Measurements from ENCODE around the gene PRDM10.

DNA sequence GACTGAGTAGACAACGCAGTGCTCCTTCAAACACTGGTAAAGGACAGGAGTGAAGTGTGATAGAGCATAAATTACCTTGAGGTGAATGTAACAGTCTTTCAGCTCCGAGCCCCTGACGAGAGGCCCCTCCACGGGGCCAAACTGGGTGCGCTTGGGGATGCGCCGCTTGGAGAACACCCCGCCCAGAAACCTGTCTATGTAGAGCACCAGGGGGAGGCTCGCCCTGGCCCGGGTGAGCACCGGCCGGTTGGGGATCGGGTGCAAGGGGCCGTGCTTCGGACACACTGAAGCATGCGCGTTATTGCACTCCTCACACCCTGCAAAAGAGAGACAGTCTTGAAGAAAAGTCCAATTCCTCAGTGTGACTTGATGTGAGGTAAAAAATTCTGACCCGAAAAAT, 57.9 kb downstream of the PRDM10 start:
- TF ChIP-seq POLR2A (IDR thresholded peaks at IDR 0.05) (no peak), EP300 (IDR thresholded peaks at IDR 0.05) (no peak)
- TF ChIP-seq, protein P1, sequence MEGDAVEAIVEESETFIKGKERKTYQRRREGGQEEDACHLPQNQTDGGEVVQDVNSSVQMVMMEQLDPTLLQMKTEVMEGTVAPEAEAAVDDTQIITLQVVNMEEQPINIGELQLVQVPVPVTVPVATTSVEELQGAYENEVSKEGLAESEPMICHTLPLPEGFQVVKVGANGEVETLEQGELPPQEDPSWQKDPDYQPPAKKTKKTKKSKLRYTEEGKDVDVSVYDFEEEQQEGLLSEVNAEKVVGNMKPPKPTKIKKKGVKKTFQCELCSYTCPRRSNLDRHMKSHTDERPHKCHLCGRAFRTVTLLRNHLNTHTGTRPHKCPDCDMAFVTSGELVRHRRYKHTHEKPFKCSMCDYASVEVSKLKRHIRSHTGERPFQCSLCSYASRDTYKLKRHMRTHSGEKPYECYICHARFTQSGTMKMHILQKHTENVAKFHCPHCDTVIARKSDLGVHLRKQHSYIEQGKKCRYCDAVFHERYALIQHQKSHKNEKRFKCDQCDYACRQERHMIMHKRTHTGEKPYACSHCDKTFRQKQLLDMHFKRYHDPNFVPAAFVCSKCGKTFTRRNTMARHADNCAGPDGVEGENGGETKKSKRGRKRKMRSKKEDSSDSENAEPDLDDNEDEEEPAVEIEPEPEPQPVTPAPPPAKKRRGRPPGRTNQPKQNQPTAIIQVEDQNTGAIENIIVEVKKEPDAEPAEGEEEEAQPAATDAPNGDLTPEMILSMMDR (IDR thresholded peaks at IDR 0.05), result no peak

All from gastroesophageal sphincter (tissue), 3 donors.